ENCODE measurements around the gene LGALS7. TPM values are rescaled to one million over a fixed set of nuclear protein-coding genes. Genes with fewer than 3 reads are reported as not detected.

The LGALS7 gene
- polyA plus RNA-seq, 3 donors: not detected

- Histone ChIP-seq H3K36me3 (replicated peaks in 1 of 2; ENCODE audit: control insufficient read depth in 1 of 2, insufficient read depth in 2 of 2, low read length in 2 of 2) (no peaks in the 10 kb centered on the region), H3K4me2 (replicated peaks; ENCODE audit: extremely low read depth, low read length, poor library complexity, severe bottlenecking) (no peak overlapping the region), H2AFZ (ENCODE audit: insufficient read depth, low read depth, low read length, poor library complexity, severe bottlenecking) (no peak overlapping the region), H3K9me3 (replicated peaks in 1 of 2; ENCODE audit: control insufficient read depth in 1 of 2, insufficient read depth in 1 of 2, low read length in 2 of 2) (no peaks in the 10 kb centered on the region), H3K27ac (ENCODE audit: low read depth in 1 of 2, low read length in 2 of 2) (no peak overlapping the region), H3K9ac (ENCODE audit: insufficient read depth, low read length, poor library complexity, severe bottlenecking) (no peak overlapping the region), H3K79me2 (ENCODE audit: insufficient read depth, low read length) (no peaks in the 10 kb centered on the region), H3K27me3 (ENCODE audit: control insufficient read depth in 2 of 2, insufficient read depth in 2 of 2, low read length in 2 of 2) (no peaks in the 10 kb centered on the region), H4K20me1 (ENCODE audit: insufficient read depth, low read length) (no peaks in the 10 kb centered on the region), H3K4me3 (replicated peaks in 1 of 3; ENCODE audit: low read depth in 2 of 3, low read length in 3 of 3) (no peak overlapping the region), H3K4me1 (ENCODE audit: control insufficient read depth in 1 of 2, insufficient read depth in 2 of 2, low read length in 2 of 2) (no peaks in the 10 kb centered on the region)
- Mint-ChIP-seq H3K27me3 (ENCODE audit: low read depth in 3 of 3) (peaks cover 5 to 23% (median 13%) of the 10 kb centered on the region in 3 donors), H3K4me3 (no peak overlapping the region), H3K27ac (peak overlapping the region in 1 of 7 donors; percentile 31), H3K9me3 (no peaks in the 10 kb centered on the region), H3K4me1 (no peaks in the 10 kb centered on the region), H3K36me3 (no peaks in the 10 kb centered on the region)
- no peak for DNase-seq
- WGBS (ENCODE audit: insufficient coverage): 81% methylated on average over 3 of the region's 7 CpGs
- intact Hi-C loops (cut with micrococcal nuclease): no loop called here
- TF ChIP-seq, protein P1, sequence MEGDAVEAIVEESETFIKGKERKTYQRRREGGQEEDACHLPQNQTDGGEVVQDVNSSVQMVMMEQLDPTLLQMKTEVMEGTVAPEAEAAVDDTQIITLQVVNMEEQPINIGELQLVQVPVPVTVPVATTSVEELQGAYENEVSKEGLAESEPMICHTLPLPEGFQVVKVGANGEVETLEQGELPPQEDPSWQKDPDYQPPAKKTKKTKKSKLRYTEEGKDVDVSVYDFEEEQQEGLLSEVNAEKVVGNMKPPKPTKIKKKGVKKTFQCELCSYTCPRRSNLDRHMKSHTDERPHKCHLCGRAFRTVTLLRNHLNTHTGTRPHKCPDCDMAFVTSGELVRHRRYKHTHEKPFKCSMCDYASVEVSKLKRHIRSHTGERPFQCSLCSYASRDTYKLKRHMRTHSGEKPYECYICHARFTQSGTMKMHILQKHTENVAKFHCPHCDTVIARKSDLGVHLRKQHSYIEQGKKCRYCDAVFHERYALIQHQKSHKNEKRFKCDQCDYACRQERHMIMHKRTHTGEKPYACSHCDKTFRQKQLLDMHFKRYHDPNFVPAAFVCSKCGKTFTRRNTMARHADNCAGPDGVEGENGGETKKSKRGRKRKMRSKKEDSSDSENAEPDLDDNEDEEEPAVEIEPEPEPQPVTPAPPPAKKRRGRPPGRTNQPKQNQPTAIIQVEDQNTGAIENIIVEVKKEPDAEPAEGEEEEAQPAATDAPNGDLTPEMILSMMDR (IDR thresholded peaks at IDR 0.05): no peak
Measured at GRCh38 chr19:38781058-38781457, 7.7 kb upstream of the LGALS7 start.

DNA sequence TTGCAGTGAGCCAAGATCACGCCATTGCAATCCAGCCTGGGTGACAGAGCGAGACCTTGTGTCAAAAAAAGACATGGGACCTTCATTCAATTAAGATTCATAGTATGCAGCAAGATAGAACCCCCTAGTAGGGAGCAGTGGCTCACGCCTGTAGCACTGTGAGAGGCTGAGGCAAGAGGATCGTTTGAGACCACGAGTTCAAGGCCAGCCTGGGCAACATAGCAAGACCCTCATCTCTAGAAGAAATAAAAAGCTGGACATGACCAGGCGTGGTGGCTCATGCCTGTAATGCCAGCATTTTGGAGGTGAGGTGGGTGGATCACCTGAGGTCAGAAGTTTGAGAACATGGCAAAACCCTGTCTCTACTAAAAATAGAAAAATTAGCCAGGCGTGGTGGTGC is 7.1 kb upstream of the LGALS7 start:
- Histone ChIP-seq H3K4me1 (ENCODE audit: control insufficient read depth in 1 of 2, insufficient read depth in 2 of 2, low read length in 2 of 2) (no peaks in the 10 kb centered on the region), H3K36me3 (replicated peaks in 1 of 2; ENCODE audit: control insufficient read depth in 1 of 2, insufficient read depth in 2 of 2, low read length in 2 of 2) (no peaks in the 10 kb centered on the region), H3K27ac (ENCODE audit: low read depth in 1 of 2, low read length in 2 of 2) (no peak overlapping the region), H3K27me3 (ENCODE audit: control insufficient read depth in 2 of 2, insufficient read depth in 2 of 2, low read length in 2 of 2) (no peaks in the 10 kb centered on the region), H2AFZ (ENCODE audit: insufficient read depth, low read depth, low read length, poor library complexity, severe bottlenecking) (no peak overlapping the region), H3K79me2 (ENCODE audit: insufficient read depth, low read length) (no peaks in the 10 kb centered on the region), H3K9ac (ENCODE audit: insufficient read depth, low read length, poor library complexity, severe bottlenecking) (no peak overlapping the region), H3K9me3 (replicated peaks in 1 of 2; ENCODE audit: control insufficient read depth in 1 of 2, insufficient read depth in 1 of 2, low read length in 2 of 2) (no peaks in the 10 kb centered on the region), H3K4me3 (replicated peaks in 1 of 3; ENCODE audit: low read depth in 2 of 3, low read length in 3 of 3) (no peak overlapping the region), H3K4me2 (replicated peaks; ENCODE audit: extremely low read depth, low read length, poor library complexity, severe bottlenecking) (no peak overlapping the region), H4K20me1 (ENCODE audit: insufficient read depth, low read length) (no peaks in the 10 kb centered on the region)
- Mint-ChIP-seq H3K9me3 (no peaks in the 10 kb centered on the region), H3K4me1 (no peaks in the 10 kb centered on the region), H3K36me3 (no peaks in the 10 kb centered on the region), H3K27me3 (ENCODE audit: low read depth in 3 of 3) (peaks cover 5 to 23% (median 15%) of the 10 kb centered on the region in 3 donors), H3K4me3 (no peak overlapping the region), H3K27ac (no peak overlapping the region)
- TF ChIP-seq, protein P1 (IDR thresholded peaks at IDR 0.05): no peak
- 96% methylated on average over 6 of the region's 7 CpGs for WGBS (ENCODE audit: insufficient coverage)
- intact Hi-C loops (cut with micrococcal nuclease): no loop called here
- no peak for DNase-seq
